Testis (tissue), 3 donors: Measurements from ENCODE around the gene TMEM11. TPM values are rescaled to one million over a fixed set of nuclear protein-coding genes. Genes with fewer than 3 reads are reported as not detected.

Source experiments
- DNase-seq: peaks from one replicate; pipeline ENCODE4 v3.0.0-alpha.2; 2019
- H3K27ac ChIP-seq, 2 donors: fragments of 200-600 bp; sonication (generic); one replicate each; pipeline ENCODE4 v1.5.1; 2019
- H3K27me3 ChIP-seq: fragments of 200-600 bp; sonication (generic); one replicate; pipeline ENCODE4 v1.5.1; 2019
- H3K36me3 ChIP-seq: fragments of 200-600 bp; sonication (generic); one replicate; pipeline ENCODE4 v1.5.1; 2017; ENCODE audit warnings: low read depth; ENCODE audit errors: missing control alignments
- H3K4me1 ChIP-seq: fragments of 200-600 bp; sonication (generic); one replicate; pipeline ENCODE4 v1.5.1; 2019
- H3K4me3 ChIP-seq, 2 donors: fragments of 200-600 bp; sonication (generic); one replicate each; pipeline ENCODE4 v1.5.1; 2017 to 2019
- H3K9me3 ChIP-seq: fragments of 200-600 bp; sonication (generic); one replicate; pipeline ENCODE4 v1.5.1; 2017
- CTCF ChIP-seq, 3 experiments: fragments of 450-650 bp in 2 of 3; fragments of 200-600 bp in 1 of 3; sonication (generic) in 1 of 3; IDR thresholded peaks; one replicate each; pipeline ENCODE4 v1.5.1; 2016 to 2019; ENCODE audit warnings: antibody characterized with exemption in 3 of 3, mild to moderate bottlenecking in 2 of 3, moderate library complexity in 1 of 3
- POLR2A ChIP-seq: fragments of 450-650 bp; IDR thresholded peaks from one replicate; pipeline ENCODE4 v1.6.1; 2017; ENCODE audit warnings: antibody characterized with exemption, mild to moderate bottlenecking, moderate library complexity
- WGBS, 2 donors: methylation state at CpG; one replicate each; pipeline ENCODE4 v1.1.5; 2018; 5-methylcytosine and 5-hydroxymethylcytosine counted together
- intact Hi-C: fragments of 100-400 bp; cut with DNase I; formaldehyde crosslinking; loops from one replicate; pipeline ENCODE4 v1.15.1; 2023; ENCODE audit warnings: low total_unique reads
- polyA plus RNA-seq: library from polyadenylated mRNA; stranded (reverse); fragments of 350-450 nt; fragmentation: Illumina TruSeq; extraction: RNeasy Lipid Tissue Mini Kit (QIAGEN cat#74804); gene quantifications from one replicate; pipeline ENCODE4 v1.2.3, GENCODE V29; 2014; ENCODE audit warnings: low read depth, low replicate concordance; ENCODE audit not compliant: insufficient read depth
- total RNA-seq, 2 donors: library from RNA; depleted of rRNA; stranded (reverse); fragments of >200 nt; gene quantifications; one replicate each; pipeline ENCODE4 v1.2.3, GENCODE V29; 2016

TMEM11 gene
- total and polyA plus RNA-seq, 3 donors from 2014 or later, result 38.9 to 55.2 (median 53.4) TPM

GRCh38 chr17:21201298-21201595, 12.7 kb downstream of the TMEM11 start:
- Histone ChIP-seq H3K36me3 (no peaks in the 10 kb centered on the region), H3K27ac (no peak overlapping the region), H3K9me3 (no peaks in the 10 kb centered on the region), H3K4me1 (peaks cover 19% of the 10 kb centered on the region), H3K4me3 (no peak overlapping the region), H3K27me3 (no peaks in the 10 kb centered on the region)
- no peak for DNase-seq
- 59 to 70% methylated on average over 5 of the region's 5 CpGs for WGBS, 2 donors
- TF ChIP-seq POLR2A (no peak), CTCF (IDR thresholded peaks at IDR 0.05) (no peak)
- intact Hi-C loops, result no loop called here

GRCh38 chr17:21200590-21201297, 13.2 kb downstream of the TMEM11 start:
- WGBS, 2 donors, result 70 to 73% methylated on average over 5 to 15 of the region's 15 CpGs
- DNase-seq, result no peak
- Histone ChIP-seq H3K36me3 (no peaks in the 10 kb centered on the region), H3K9me3 (no peaks in the 10 kb centered on the region), H3K27me3 (no peaks in the 10 kb centered on the region), H3K4me1 (peaks cover 19% of the 10 kb centered on the region), H3K4me3 (no peak overlapping the region), H3K27ac (peak overlapping the region in 1 of 2 donors; percentile 4)
- TF ChIP-seq CTCF (IDR thresholded peaks at IDR 0.05), result no peak
- intact Hi-C loops, result no loop called here

GRCh38 chr17:21199856-21200255, 14.1 kb downstream of the TMEM11 start:
- Histone ChIP-seq H3K36me3 (no peaks in the 10 kb centered on the region), H3K27ac (peak overlapping the region; percentile 4 to 24), H3K4me3 (no peak overlapping the region), H3K27me3 (no peaks in the 10 kb centered on the region), H3K9me3 (no peaks in the 10 kb centered on the region), H3K4me1 (peaks cover 22% of the 10 kb centered on the region)
- 55 to 63% methylated on average over 9 to 10 of the region's 10 CpGs for WGBS, 2 donors
- DNase-seq, result no peak
- intact Hi-C loops, result no loop called here
- TF ChIP-seq POLR2A (no peak), CTCF (IDR thresholded peaks at IDR 0.05) (no peak)

GRCh38 chr17:21199311-21199710, 14.7 kb downstream of the TMEM11 start:
- DNase-seq, result no peak
- Histone ChIP-seq H3K36me3 (no peaks in the 10 kb centered on the region), H3K4me3 (no peak overlapping the region), H3K4me1 (peaks cover 26% of the 10 kb centered on the region), H3K27ac (peak overlapping the region; percentile 11 to 24), H3K27me3 (no peaks in the 10 kb centered on the region), H3K9me3 (no peaks in the 10 kb centered on the region)
- TF ChIP-seq CTCF (IDR thresholded peaks at IDR 0.05) (no peak), POLR2A (no peak)
- intact Hi-C loops, result no loop called here
- WGBS, 2 donors, result 57 to 60% methylated on average over 9 of the region's 9 CpGs

- no peak overlapping the region for H3K27ac ChIP-seq
- H3K9me3 ChIP-seq, result no peaks in the 10 kb centered on the region
- H3K27me3 ChIP-seq, result no peaks in the 10 kb centered on the region
- no peaks in the 10 kb centered on the region for H3K36me3 ChIP-seq
- H3K4me3 ChIP-seq, result no peak overlapping the region
- H3K4me1 ChIP-seq, result peaks cover 34% of the 10 kb centered on the region
- TF ChIP-seq CTCF (IDR thresholded peaks at IDR 0.05) (no peak), POLR2A (no peak)
- 92 to 97% methylated on average over 20 of the region's 20 CpGs for WGBS, 2 donors
- DNase-seq, result no peak
- intact Hi-C loops, result no loop called here
These were observed 15.6 kb downstream of the TMEM11 start for GRCh38 chr17:21198411-21198810.
